Stimulated activated CD4-positive, alpha-beta T cell treated with anti-CD3 and anti-CD28 coated beads, Interleukin-2, amount 100 ng/mL, for 24 hours (primary cell): ENCODE measurements around the gene CRYBA1.
"Not testable (repeated sequence)": the region's sequence is repeated elsewhere in the genome, so short reads cannot be mapped to it uniquely, and the experiment has no call there.

Source experiments
- DNase-seq, 2 donors: peaks; one replicate each; pipeline ENCODE4 v3.0.0-alpha.2; 2020

CRYBA1 gene

GRCh38 chr17:29238133-29238850 is 8.4 kb upstream of the CRYBA1 start:
- no peak for DNase-seq

DNA sequence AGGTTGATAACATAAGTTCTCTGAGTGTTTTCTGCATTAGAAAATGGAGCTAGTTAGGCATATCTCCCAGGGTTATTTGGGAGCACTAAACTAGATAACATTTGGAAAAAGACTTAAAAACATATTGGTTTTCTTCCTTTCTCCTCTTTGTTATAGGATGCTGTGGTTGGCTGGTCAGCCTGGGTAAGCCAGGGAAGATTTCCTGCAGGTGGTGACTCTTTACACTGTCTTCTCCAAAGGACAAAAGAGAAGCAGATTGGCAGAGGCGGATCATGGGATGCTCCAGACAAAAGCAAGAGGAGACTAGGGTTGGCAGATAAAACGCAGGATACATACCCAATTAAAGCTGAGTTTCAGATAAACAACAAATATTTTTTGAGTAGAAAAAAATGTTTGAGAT is 6.2 kb upstream of the CRYBA1 start:
- no peak for DNase-seq

- DNase-seq: peak in 1 of 2 donors; percentile 17
Measured at GRCh38 chr17:29240968-29241963, 5.4 kb upstream of the CRYBA1 start.

GRCh38 chr17:29242051-29242450 is 4.6 kb upstream of the CRYBA1 start:
- no peak for DNase-seq

GRCh38 chr17:29242790-29243189 is 3.9 kb upstream of the CRYBA1 start:
- no peak for DNase-seq

GRCh38 chr17:29243792-29244191 is 2.9 kb upstream of the CRYBA1 start:
- DNase-seq: no peak

DNA sequence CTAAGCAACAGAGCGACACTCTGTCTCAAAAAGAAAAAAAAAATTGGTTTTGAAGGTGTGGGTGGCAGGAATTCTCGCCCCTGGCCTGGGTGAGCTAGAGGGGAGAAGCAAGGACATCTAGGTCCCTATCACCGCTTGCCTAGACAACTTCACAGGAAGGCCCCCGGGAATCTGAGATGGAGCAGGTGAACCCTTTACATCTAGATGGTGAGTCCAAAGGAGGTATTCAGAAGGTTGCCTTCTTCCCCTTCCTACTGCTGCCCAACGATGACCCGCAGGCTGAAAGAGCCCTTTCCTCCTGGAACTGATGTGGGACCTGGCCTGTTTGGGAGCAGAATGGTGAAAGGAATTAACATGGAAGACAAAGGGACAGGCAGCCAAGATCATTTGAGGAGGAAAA is 1.3 kb upstream of the CRYBA1 start:
- no peak for DNase-seq

- no peak for DNase-seq
Measured at GRCh38 chr17:29247219-29247618, 560 bp downstream of the CRYBA1 start.

DNA sequence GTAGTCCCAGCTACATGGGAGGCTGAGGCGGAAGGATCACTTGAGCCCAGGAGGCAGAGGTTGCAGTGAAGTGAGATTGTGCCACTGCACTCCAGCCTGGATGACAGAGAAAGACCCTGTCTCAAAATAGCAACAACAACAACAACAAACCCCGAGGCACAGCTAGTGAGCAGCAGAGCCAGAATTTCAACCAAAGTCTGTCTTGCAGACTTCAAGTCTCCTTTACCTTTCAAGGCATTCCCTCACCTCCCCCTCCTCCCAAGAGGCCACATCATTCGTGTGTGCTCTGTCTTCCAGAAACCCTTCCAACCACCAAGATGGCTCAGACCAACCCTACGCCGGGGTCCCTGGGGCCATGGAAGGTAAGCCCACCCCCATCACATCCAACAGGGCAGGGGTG is 2.2 kb downstream of the CRYBA1 start:
- DNase-seq: no peak

GRCh38 chr17:29250666-29251065 is 4.0 kb downstream of the CRYBA1 start:
- no peak for DNase-seq

DNA sequence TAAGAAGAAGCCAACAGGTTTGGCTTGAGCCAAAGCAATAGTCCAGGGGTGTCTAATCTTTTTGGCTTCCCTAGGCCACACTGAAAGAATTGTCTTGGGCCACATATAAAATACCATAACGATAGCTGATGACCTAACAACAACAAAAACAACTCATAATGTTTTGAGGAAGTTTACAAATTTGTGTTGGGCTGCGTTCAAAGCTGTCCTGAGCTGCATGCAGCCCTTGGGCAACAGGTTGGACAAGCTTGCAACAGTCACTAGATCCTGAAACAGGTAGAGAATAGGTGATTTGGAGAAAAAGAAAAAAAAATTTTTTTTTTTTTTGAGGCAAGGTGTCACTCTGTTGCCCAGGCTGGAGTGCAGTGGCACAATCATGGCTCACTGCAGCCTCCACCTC is 4.5 kb downstream of the CRYBA1 start:
- DNase-seq: no peak

DNA sequence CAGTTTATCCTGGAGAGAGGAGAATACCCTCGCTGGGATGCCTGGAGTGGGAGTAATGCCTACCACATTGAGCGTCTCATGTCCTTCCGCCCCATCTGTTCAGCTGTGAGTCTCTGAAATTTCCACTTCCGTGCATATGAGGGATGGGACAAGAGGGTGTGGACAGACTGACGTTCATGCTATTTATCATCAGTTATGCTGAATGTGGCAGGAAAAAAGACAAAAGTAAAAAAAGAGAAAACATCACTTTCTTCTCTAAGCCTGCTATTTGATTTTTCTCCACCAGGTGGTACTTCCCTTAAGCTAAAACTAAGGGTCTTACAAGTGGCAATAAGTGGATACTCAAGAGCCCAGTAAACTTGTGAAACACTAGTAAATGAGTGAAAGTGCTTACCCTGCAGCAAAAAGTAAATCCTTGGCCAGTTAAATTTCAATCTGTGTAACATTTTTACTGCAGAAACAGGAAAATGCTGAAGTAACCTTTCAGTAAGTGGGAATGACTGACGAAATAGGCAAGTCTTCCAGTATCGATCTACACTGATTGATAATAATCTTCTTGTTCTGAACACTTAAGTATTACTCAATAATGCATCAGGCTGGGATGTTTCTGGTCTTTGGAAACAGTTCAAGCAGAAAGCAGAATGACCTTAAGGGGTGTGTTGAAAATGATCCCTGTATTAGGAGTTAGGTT is 5.6 kb downstream of the CRYBA1 start:
- no peak for DNase-seq

- DNase-seq: no peak
Measured at GRCh38 chr17:29253037-29253436, 6.4 kb downstream of the CRYBA1 start.

GRCh38 chr17:29255926-29256522 is 9.4 kb downstream of the CRYBA1 start:
- DNase-seq: no peak

DNA sequence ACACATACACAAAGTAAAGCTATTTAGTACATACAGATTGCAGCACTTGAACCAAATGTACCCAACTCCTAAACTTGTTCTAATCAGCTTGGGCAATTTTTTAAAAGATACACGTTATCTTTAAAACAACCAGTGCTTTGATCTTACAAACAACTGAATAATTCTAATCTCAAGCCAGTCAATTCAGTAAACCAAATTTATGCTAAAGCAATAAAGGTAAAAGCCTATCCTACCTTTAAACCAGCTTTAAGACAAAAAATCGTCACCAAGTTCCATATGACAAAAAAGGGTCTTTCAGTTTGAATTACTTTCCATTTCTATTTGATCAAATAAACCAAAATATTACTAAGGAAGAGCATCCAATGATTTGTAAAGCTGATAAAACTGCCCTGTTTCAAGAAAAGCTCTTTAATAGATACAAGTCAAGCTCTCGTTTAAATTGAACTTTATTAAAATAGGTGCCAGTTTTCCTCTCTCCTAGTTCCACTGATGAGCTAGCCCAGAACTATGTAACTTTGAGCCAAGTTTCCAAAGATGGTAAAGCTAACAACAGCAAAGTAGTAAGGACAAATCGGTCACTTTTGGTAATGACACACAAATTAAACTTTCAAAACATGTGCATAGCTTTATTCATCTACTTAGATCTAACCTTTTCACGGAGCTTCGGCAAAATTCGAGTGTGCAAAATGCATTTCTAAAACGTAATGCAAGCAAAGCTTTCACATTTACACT is 10.2 kb downstream of the CRYBA1 start:
- no peak for DNase-seq

DNA sequence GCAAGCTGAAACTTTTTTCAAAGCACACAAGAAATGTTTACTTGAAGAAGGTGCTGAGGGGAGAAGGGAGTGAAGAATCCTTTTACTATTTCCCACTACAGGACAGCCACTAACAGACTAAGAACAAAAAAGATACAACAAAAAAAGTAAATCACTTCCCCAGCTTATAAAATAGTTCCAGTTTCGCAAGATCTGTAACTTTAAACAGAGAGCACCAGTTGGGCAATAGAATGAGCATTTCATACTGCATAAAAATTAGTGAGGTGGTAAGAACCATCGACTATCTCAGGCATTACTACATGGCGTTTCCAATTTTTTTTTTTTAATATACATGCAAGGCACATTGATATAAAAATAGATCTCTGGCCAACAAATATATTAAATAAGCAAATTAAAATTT is 11.1 kb downstream of the CRYBA1 start:
- DNase-seq: no peak

- no peak for DNase-seq
Measured at GRCh38 chr17:29263916-29264315, 17.3 kb downstream of the CRYBA1 start.

- DNase-seq: not testable (repeated sequence)
Measured at GRCh38 chr17:29271980-29272379, 25.3 kb downstream of the CRYBA1 start.

- DNase-seq: no peak
Measured at GRCh38 chr17:29273924-29274323, 27.3 kb downstream of the CRYBA1 start.

- no peak for DNase-seq
Measured at GRCh38 chr17:29278692-29279091, 32.0 kb downstream of the CRYBA1 start.

- DNase-seq: no peak
Measured at GRCh38 chr17:29279397-29280070, 32.9 kb downstream of the CRYBA1 start.

- DNase-seq: no peak
Measured at GRCh38 chr17:29283496-29283895, 36.8 kb downstream of the CRYBA1 start.
